Suprapubic skin (tissue), 4 donors: ENCODE data around the gene CA9. TPM values are rescaled to one million over a fixed set of nuclear protein-coding genes. Genes with fewer than 3 reads are reported as not detected.
A peak's percentile ranks its signal among the peaks of the same experiment; 100 is the strongest.
"Not testable (repeated sequence)": the region's sequence is repeated elsewhere in the genome, so short reads cannot be mapped to it uniquely, and the experiment has no call there.

Experiments
- DNase-seq, 2 donors: peaks; one replicate each; pipeline ENCODE4 v3.0.0-alpha.2; 2019; ENCODE audit warnings: low spot score in 2 of 2
- H3K27ac ChIP-seq: fragments of 200-600 bp; sonication (generic); one replicate; pipeline ENCODE4 v1.5.1; 2019
- H3K27me3 ChIP-seq: fragments of 200-600 bp; sonication (generic); one replicate; pipeline ENCODE4 v1.5.1; 2019
- H3K36me3 ChIP-seq: fragments of 200-600 bp; sonication (generic); one replicate; pipeline ENCODE4 v1.5.1; 2019
- H3K4me1 ChIP-seq: fragments of 200-600 bp; sonication (generic); one replicate; pipeline ENCODE4 v1.5.1; 2019
- H3K4me3 ChIP-seq: fragments of 200-600 bp; sonication (generic); one replicate; pipeline ENCODE4 v1.5.1; 2019; ENCODE audit warnings: mild to moderate bottlenecking
- H3K9me3 ChIP-seq: fragments of 200-600 bp; sonication (generic); one replicate; pipeline ENCODE4 v1.5.1; 2019
- CTCF ChIP-seq, 2 donors: fragments of 200-600 bp in 1 of 2; fragments of 450-650 bp in 1 of 2; sonication (generic) in 1 of 2; IDR thresholded peaks; one replicate each; pipeline ENCODE4 v1.5.1; 2016 to 2019; ENCODE audit warnings: antibody characterized with exemption in 2 of 2, mild to moderate bottlenecking in 1 of 2, moderate library complexity in 1 of 2
- EP300 ChIP-seq: sonication (generic); formaldehyde crosslinking; IDR thresholded peaks from one replicate; pipeline ENCODE4 v1.6.1; 2017; ENCODE audit warnings: antibody characterized with exemption
- POLR2A ChIP-seq, 2 donors: fragments of 450-650 bp; IDR thresholded peaks; one replicate each; pipeline ENCODE4 v1.6.1; 2017; ENCODE audit warnings: antibody characterized with exemption in 2 of 2, mild to moderate bottlenecking in 2 of 2, moderate library complexity in 2 of 2
- POLR2AphosphoS5 ChIP-seq, 3 donors: sonication (generic); formaldehyde crosslinking; IDR thresholded peaks; one replicate each; pipeline ENCODE4 v1.6.1; 2017; ENCODE audit warnings: antibody characterized with exemption in 3 of 3
- WGBS: methylation state at CpG from one replicate; pipeline ENCODE4 v1.1.5; 2018; 5-methylcytosine and 5-hydroxymethylcytosine counted together
- total RNA-seq, 4 donors: library from RNA; depleted of rRNA; stranded (reverse); fragments of >200 nt; gene quantifications; one replicate each; pipeline ENCODE4 v1.1.0, GENCODE V29; 2016

Gene CA9
- total RNA-seq, 4 donors from 2014 or later: 2.1 to 5.7 (median 2.8) TPM; not detected in 1

- H3K4me1 ChIP-seq: peaks cover 28% of the 10 kb centered on the region
- H3K9me3 ChIP-seq: no peaks in the 10 kb centered on the region
- no peaks in the 10 kb centered on the region for H3K36me3 ChIP-seq
- WGBS: 97% methylated on average over 11 of the region's 12 CpGs
- TF ChIP-seq CTCF (IDR thresholded peaks at IDR 0.05) (no peak), POLR2A (IDR thresholded peaks at IDR 0.05) (no peak), POLR2AphosphoS5 (IDR thresholded peaks at IDR 0.05) (no peak), EP300 (no peak)
- no peak overlapping the region for H3K27ac ChIP-seq
- peak in 1 of 2 donors; percentile 43 for DNase-seq
- H3K4me3 ChIP-seq: no peak overlapping the region
- H3K27me3 ChIP-seq: no peaks in the 10 kb centered on the region
Measured at GRCh38 chr9:35643046-35643445, 30.7 kb upstream of the CA9 start.

- 48% methylated on average over 10 of the region's 10 CpGs for WGBS
- H3K9me3 ChIP-seq, H3K36me3 ChIP-seq, H3K27me3 ChIP-seq: not testable (repeated sequence)
- Histone ChIP-seq H3K27ac (peak overlapping the region; percentile 90), H3K4me3 (peak overlapping the region; percentile 64), H3K4me1 (peaks cover 40% of the 10 kb centered on the region)
- DNase-seq: peak in 1 of 2 donors; percentile 52
Measured at GRCh38 chr9:35645736-35646135, 28.0 kb upstream of the CA9 start.

- TF ChIP-seq POLR2A (IDR thresholded peaks at IDR 0.05): no peak
- no peak for TF ChIP-seq POLR2AphosphoS5 (IDR thresholded peaks at IDR 0.05)
- no peak for TF ChIP-seq EP300
- TF ChIP-seq CTCF (IDR thresholded peaks at IDR 0.05): no peak
- Histone ChIP-seq H3K36me3 (no peaks in the 10 kb centered on the region), H3K4me3 (peak overlapping the region; percentile 64), H3K9me3 (no peaks in the 10 kb centered on the region), H3K4me1 (peaks cover 40% of the 10 kb centered on the region), H3K27me3 (no peaks in the 10 kb centered on the region), H3K27ac (peak overlapping the region; percentile 90)
- DNase-seq: peak in 1 of 2 donors; percentile 72
- WGBS: 2% methylated on average over 11 of the region's 11 CpGs
Measured at GRCh38 chr9:35646153-35646532, 27.6 kb upstream of the CA9 start.

- H3K27me3 ChIP-seq: no peaks in the 10 kb centered on the region
- peak overlapping the region; percentile 64 for H3K4me3 ChIP-seq
- TF ChIP-seq CTCF (IDR thresholded peaks at IDR 0.05) (peak; percentile 89 to 97), EP300 (no peak), POLR2A (IDR thresholded peaks at IDR 0.05) (peak; percentile 33 to 94), POLR2AphosphoS5 (IDR thresholded peaks at IDR 0.05) (peak; percentile 37 to 79 (median 66))
- H3K4me1 ChIP-seq: peaks cover 40% of the 10 kb centered on the region
- WGBS: 2% methylated on average over 16 of the region's 58 CpGs
- no peaks in the 10 kb centered on the region for H3K36me3 ChIP-seq
- H3K9me3 ChIP-seq: no peaks in the 10 kb centered on the region
- DNase-seq: peak; percentile 95 to 96
- peak overlapping the region; percentile 90 for H3K27ac ChIP-seq
Measured at GRCh38 chr9:35646533-35647265, 27.0 kb upstream of the CA9 start.

- peaks cover 43% of the 10 kb centered on the region for H3K4me1 ChIP-seq
- H3K27me3 ChIP-seq: no peaks in the 10 kb centered on the region
- H3K36me3 ChIP-seq: no peaks in the 10 kb centered on the region
- peak in 1 of 2 donors; percentile 70 for DNase-seq
- TF ChIP-seq EP300: no peak
- no peak for TF ChIP-seq POLR2AphosphoS5 (IDR thresholded peaks at IDR 0.05)
- no peak for TF ChIP-seq CTCF (IDR thresholded peaks at IDR 0.05)
- TF ChIP-seq POLR2A (IDR thresholded peaks at IDR 0.05): no peak
- WGBS: 50% methylated on average over 12 of the region's 26 CpGs
- no peaks in the 10 kb centered on the region for H3K9me3 ChIP-seq
- peak overlapping the region; percentile 9 for H3K4me3 ChIP-seq
- no peak overlapping the region for H3K27ac ChIP-seq
Measured at GRCh38 chr9:35649431-35650340, 24.0 kb upstream of the CA9 start.
